SJSA1 (cell line): ENCODE data around the gene ARHGEF12. TPM values are rescaled to one million over a fixed set of nuclear protein-coding genes. Genes with fewer than 3 reads are reported as not detected.

ENCODE experiments used
- DNase-seq, 2 experiments: peaks; one replicate each; pipeline ENCODE4 v3.0.0-alpha.2; 2015 to 2020; ENCODE audit warnings: low spot score in 2 of 2, low read depth in 1 of 2
- H3K27ac ChIP-seq: fragments of 250-450 bp; sonication (Bioruptor Pico); 2 replicates; pipeline ENCODE4 v1.5.1; 2020; ENCODE audit warnings: mild to moderate bottlenecking, moderate library complexity
- H3K27me3 ChIP-seq: fragments of 250-450 bp; sonication (Bioruptor Pico); replicated peaks from 2 replicates; pipeline ENCODE4 v1.5.1; 2020; ENCODE audit warnings: mild to moderate bottlenecking, moderate library complexity
- H3K36me3 ChIP-seq: fragments of 250-450 bp; sonication (Bioruptor Pico); 2 replicates; pipeline ENCODE4 v1.5.1; 2020; ENCODE audit warnings: mild to moderate bottlenecking
- H3K4me1 ChIP-seq: fragments of 250-450 bp; sonication (Bioruptor Pico); replicated peaks from 2 replicates; pipeline ENCODE4 v1.6.1; 2021; ENCODE audit warnings: mild to moderate bottlenecking
- H3K4me3 ChIP-seq: fragments of 250-450 bp; sonication (Bioruptor Pico); 2 replicates; pipeline ENCODE4 v1.5.1; 2020; ENCODE audit warnings: mild to moderate bottlenecking
- H3K9me3 ChIP-seq: fragments of 250-450 bp; sonication (Bioruptor Pico); replicated peaks from 2 replicates; pipeline ENCODE4 v1.5.1; 2020; ENCODE audit warnings: mild to moderate bottlenecking
- total RNA-seq: library from RNA; depleted of rRNA; stranded (reverse); fragments of >200 nt; shearing (Covaris generic); gene quantifications from 2 replicates; pipeline ENCODE4 v1.2.3, GENCODE V29; 2014

The ARHGEF12 gene
- total RNA-seq, 1 experiment from 2014 or later = 36.9 TPM

GRCh38 chr11:120516461-120517389 lies 180.5 kb downstream of the ARHGEF12 start:
- no peaks in the 10 kb centered on the region for H3K27me3 ChIP-seq
- no peaks in the 10 kb centered on the region for H3K36me3 ChIP-seq
- no peak for DNase-seq
- H3K9me3 ChIP-seq = no peaks in the 10 kb centered on the region
- no peak overlapping the region for H3K27ac ChIP-seq
- H3K4me1 ChIP-seq = 0 out of 2 replicates have a peak, but pooled peaks cover 6% of the 10 kb centered on the region
- no peak overlapping the region for H3K4me3 ChIP-seq

- Histone ChIP-seq H3K27ac (no peak overlapping the region), H3K27me3 (no peaks in the 10 kb centered on the region), H3K36me3 (no peaks in the 10 kb centered on the region), H3K4me3 (no peak overlapping the region), H3K4me1 (0 out of 2 replicates have a peak, but pooled peaks cover 6% of the 10 kb centered on the region), H3K9me3 (no peaks in the 10 kb centered on the region)
- no peak for DNase-seq
These were observed 181.2 kb downstream of the ARHGEF12 start for GRCh38 chr11:120517390-120517761.

- DNase-seq = no peak
- H3K27me3 ChIP-seq = no peaks in the 10 kb centered on the region
- 0 out of 2 replicates have a peak, but pooled peaks cover 6% of the 10 kb centered on the region for H3K4me1 ChIP-seq
- no peak overlapping the region for H3K4me3 ChIP-seq
- no peaks in the 10 kb centered on the region for H3K36me3 ChIP-seq
- H3K27ac ChIP-seq = no peak overlapping the region
- no peaks in the 10 kb centered on the region for H3K9me3 ChIP-seq
These were observed 181.6 kb downstream of the ARHGEF12 start for GRCh38 chr11:120517801-120518291.

- Histone ChIP-seq H3K4me3 (no peak overlapping the region), H3K36me3 (no peaks in the 10 kb centered on the region), H3K4me1 (0 out of 2 replicates have a peak, but pooled peaks cover 6% of the 10 kb centered on the region), H3K27me3 (no peaks in the 10 kb centered on the region), H3K27ac (no peak overlapping the region), H3K9me3 (no peaks in the 10 kb centered on the region)
- no peak for DNase-seq
These were observed 182.1 kb downstream of the ARHGEF12 start for GRCh38 chr11:120518356-120518755.

GRCh38 chr11:120519474-120519873 lies 183.3 kb downstream of the ARHGEF12 start:
- no peak for DNase-seq
- no peak overlapping the region for H3K4me3 ChIP-seq
- 0 out of 2 replicates have a peak, but pooled peaks cover 6% of the 10 kb centered on the region for H3K4me1 ChIP-seq
- H3K9me3 ChIP-seq = no peaks in the 10 kb centered on the region
- H3K27me3 ChIP-seq = no peaks in the 10 kb centered on the region
- H3K27ac ChIP-seq = no peak overlapping the region
- no peaks in the 10 kb centered on the region for H3K36me3 ChIP-seq

- H3K4me1 ChIP-seq = 0 out of 2 replicates have a peak, but pooled peaks cover 6% of the 10 kb centered on the region
- H3K9me3 ChIP-seq = no peaks in the 10 kb centered on the region
- no peak for DNase-seq
- H3K27ac ChIP-seq = no peak overlapping the region
- H3K4me3 ChIP-seq = no peak overlapping the region
- no peaks in the 10 kb centered on the region for H3K36me3 ChIP-seq
- no peaks in the 10 kb centered on the region for H3K27me3 ChIP-seq
These were observed 184.0 kb downstream of the ARHGEF12 start for GRCh38 chr11:120520091-120520822.

- Histone ChIP-seq H3K27me3 (no peaks in the 10 kb centered on the region), H3K4me1 (0 out of 2 replicates have a peak, but pooled peaks cover 6% of the 10 kb centered on the region), H3K4me3 (no peak overlapping the region), H3K9me3 (no peaks in the 10 kb centered on the region), H3K36me3 (no peaks in the 10 kb centered on the region), H3K27ac (no peak overlapping the region)
- DNase-seq = no peak
These were observed 185.0 kb downstream of the ARHGEF12 start for GRCh38 chr11:120521176-120521575.

GRCh38 chr11:120522021-120522420 lies 185.8 kb downstream of the ARHGEF12 start:
- H3K27me3 ChIP-seq = no peaks in the 10 kb centered on the region
- H3K36me3 ChIP-seq = no peaks in the 10 kb centered on the region

GRCh38 chr11:120522736-120523135 lies 186.5 kb downstream of the ARHGEF12 start:
- Histone ChIP-seq H3K9me3 (no peaks in the 10 kb centered on the region), H3K4me1 (0 out of 2 replicates have a peak, but pooled peaks cover under 1% of the 10 kb centered on the region), H3K4me3 (no peak overlapping the region), H3K27me3 (no peaks in the 10 kb centered on the region), H3K27ac (no peak overlapping the region), H3K36me3 (no peaks in the 10 kb centered on the region)
- no peak for DNase-seq

More at GRCh38 chr11:120522021-120522420, 185.8 kb downstream of the ARHGEF12 start:
- no peak for DNase-seq
- H3K9me3 ChIP-seq = no peaks in the 10 kb centered on the region
- 0 out of 2 replicates have a peak, but pooled peaks cover 6% of the 10 kb centered on the region for H3K4me1 ChIP-seq
- H3K4me3 ChIP-seq = no peak overlapping the region
- no peak overlapping the region for H3K27ac ChIP-seq

GRCh38 chr11:120523196-120523595 lies 187.0 kb downstream of the ARHGEF12 start:
- Histone ChIP-seq H3K27me3 (no peaks in the 10 kb centered on the region), H3K36me3 (no peaks in the 10 kb centered on the region), H3K4me3 (no peak overlapping the region), H3K4me1 (no peaks in the 10 kb centered on the region), H3K27ac (no peak overlapping the region), H3K9me3 (no peaks in the 10 kb centered on the region)
- no peak for DNase-seq

GRCh38 chr11:120524536-120525085 lies 188.4 kb downstream of the ARHGEF12 start:
- no peak for DNase-seq
- Histone ChIP-seq H3K9me3 (no peaks in the 10 kb centered on the region), H3K27me3 (no peaks in the 10 kb centered on the region), H3K4me3 (no peak overlapping the region), H3K27ac (no peak overlapping the region), H3K36me3 (no peaks in the 10 kb centered on the region), H3K4me1 (no peaks in the 10 kb centered on the region)

GRCh38 chr11:120525261-120526171 lies 189.3 kb downstream of the ARHGEF12 start:
- Histone ChIP-seq H3K36me3 (no peaks in the 10 kb centered on the region), H3K9me3 (no peaks in the 10 kb centered on the region), H3K27ac (no peak overlapping the region), H3K27me3 (no peaks in the 10 kb centered on the region), H3K4me3 (no peak overlapping the region), H3K4me1 (no peaks in the 10 kb centered on the region)
- DNase-seq = no peak

- no peaks in the 10 kb centered on the region for H3K36me3 ChIP-seq
- H3K27ac ChIP-seq = no peak overlapping the region
- no peak for DNase-seq
- no peaks in the 10 kb centered on the region for H3K27me3 ChIP-seq
- H3K9me3 ChIP-seq = no peaks in the 10 kb centered on the region
- no peak overlapping the region for H3K4me3 ChIP-seq
- H3K4me1 ChIP-seq = no peaks in the 10 kb centered on the region
These were observed 190.0 kb downstream of the ARHGEF12 start for GRCh38 chr11:120526241-120526640.
